ENCODE results near the gene KLF2.

DNA sequence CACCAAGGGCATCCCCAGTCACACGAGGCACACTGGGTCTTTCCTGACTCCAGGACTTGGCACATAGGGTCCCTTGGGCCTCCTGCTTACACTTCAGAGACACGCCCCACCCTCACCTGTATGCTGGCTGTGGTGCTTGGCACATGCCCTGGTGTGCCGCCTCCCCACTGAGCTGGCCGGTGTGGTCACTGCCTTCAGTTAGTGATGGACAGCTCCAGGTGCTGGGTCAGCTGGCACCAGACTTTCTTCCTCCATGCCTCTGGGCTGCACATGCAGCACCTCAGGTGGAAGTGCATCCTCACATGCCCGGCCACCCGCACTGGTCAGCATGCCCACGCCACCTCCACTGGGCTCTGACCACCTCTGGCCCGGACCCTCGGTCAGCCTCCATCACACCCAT lies 52.9 kb downstream of the KLF2 start:
- no peak for TF ChIP-seq GATA2 (IDR thresholded peaks at IDR 0.05; ENCODE audit: low read depth, low read length)
- no peak for TF ChIP-seq GATA3 (IDR thresholded peaks at IDR 0.05; ENCODE audit: low read depth, low read length)
